ENCODE measurements around the gene KLHL25.
A peak's percentile ranks its signal among the peaks of the same experiment; 100 is the strongest.

The KLHL25 gene

DNA sequence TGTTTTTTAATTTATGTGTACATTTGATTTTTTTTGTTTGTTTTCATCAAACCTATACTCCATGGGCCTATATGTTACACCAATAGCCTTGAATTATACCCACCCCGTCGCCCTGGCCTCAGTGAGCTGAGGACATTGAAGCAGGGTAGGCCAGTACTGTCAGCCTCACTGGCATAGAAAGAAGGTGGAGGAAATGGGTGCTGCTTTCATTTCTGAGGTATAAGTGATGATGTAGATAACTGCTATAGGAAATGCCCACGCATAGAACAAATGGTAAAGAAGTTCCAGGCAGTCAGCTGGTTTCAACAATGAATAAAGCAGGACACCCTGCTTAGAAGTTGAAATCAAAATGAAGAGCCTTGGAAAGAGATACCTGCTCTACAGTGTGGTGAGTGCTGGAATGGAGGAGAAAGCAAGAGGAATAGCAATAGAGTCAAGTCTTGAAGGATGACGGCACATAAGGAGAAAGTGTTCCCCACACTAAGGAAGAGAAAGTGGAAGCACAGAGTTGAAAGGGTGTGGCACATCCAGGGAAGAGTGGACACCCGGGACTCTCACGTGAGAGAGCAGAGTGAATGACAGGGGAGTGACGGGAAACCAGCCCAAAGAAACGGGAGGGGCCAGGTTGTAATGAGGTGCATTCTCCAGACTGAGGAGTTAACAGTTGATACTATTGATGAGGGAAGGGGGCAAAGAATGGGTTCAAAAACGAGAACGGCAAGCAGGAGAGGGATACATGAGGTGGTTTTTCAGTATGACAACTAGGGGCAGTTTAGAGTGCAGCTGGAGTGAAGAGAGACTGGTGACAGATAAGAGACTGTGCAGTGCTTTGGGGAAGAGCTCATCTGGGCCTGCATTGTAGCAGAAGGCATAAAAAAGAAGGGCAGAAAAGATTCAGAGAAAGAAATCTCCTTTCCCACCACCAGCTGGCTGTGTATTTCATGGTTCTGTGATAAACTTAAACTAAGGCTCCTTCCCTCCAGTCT, 70.5 kb downstream of the KLHL25 start:
- Mint-ChIP-seq H3K4me3 (no peak overlapping the region), H3K4me1 (peaks cover 6 to 17% of the 10 kb centered on the region in 2 donors)

DNA sequence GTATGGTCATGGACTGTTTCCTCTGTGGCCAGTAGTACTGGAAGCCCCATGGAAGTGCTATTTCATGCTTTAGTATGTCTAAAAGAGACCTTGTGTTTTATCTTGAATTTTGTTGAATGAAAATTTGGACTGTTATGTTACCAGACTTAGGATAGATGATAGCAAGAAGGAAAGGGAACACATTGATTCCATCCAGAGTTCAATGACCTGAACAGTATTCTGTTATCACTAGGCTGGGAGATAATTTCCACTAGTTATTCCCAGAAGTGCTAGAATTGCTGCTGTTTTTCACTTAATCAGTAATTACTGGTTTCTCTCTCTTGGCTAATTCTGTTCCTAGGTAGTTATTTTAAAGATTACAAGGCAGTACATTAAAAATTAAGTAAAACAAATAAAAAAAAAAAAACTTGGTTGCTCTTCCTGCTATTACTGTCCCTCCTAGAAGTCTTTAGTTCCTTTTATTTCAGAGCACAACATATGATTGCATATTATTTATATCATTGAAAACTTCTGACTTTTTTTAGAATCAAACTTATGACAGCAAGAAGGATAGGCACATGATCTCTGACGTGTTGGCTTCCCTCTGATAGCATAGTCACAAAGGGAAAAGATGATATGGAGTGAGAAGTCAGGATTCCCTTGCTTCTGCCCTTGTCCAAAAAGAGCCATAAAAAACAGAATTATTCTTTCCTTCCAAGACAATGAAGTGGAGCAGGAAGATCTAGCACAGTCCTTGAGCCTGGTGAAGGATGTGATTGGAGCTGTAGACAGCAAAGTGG, 72.2 kb downstream of the KLHL25 start:
- Mint-ChIP-seq H3K4me3 (no peak overlapping the region), H3K4me1 (peaks cover 12 to 28% of the 10 kb centered on the region in 2 donors), H3K9me3 (no peaks in the 10 kb centered on the region), H3K36me3 (peaks cover 31 to 55% of the 10 kb centered on the region in 2 donors), H3K27me3 (no peaks in the 10 kb centered on the region), H3K27ac (no peak overlapping the region)
- no peak for ATAC-seq (replicated peaks)
- no peak for DNase-seq

More for the DNA sequence above, 70.5 kb downstream of the KLHL25 start:
- DNase-seq (no peak), ATAC-seq (replicated peaks) (no peak)
- Mint-ChIP-seq H3K27me3 (no peaks in the 10 kb centered on the region), H3K36me3 (peaks cover 27 to 49% of the 10 kb centered on the region in 2 donors), H3K27ac (peak overlapping the region; percentile 74), H3K9me3 (no peaks in the 10 kb centered on the region)

DNA sequence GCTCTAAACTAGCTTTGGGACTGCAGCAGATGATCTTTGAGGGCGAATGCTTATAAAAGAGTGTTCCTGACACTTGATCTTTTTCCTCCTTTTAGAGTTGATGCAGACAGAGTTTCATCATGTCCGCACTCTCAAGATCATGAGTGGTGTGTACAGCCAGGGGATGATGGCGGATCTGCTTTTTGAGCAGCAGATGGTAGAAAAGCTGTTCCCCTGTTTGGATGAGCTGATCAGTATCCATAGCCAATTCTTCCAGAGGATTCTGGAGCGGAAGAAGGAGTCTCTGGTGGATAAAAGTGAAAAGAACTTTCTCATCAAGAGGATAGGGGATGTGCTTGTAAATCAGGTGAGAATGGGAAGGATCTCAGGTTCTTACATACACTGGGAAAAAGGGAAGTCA, 75.7 kb downstream of the KLHL25 start:
- peak overlapping the region; percentile 83 for H3K27ac Mint-ChIP-seq
- H3K27me3 Mint-ChIP-seq, result no peaks in the 10 kb centered on the region
- peaks cover 43 to 56% of the 10 kb centered on the region in 2 donors for H3K36me3 Mint-ChIP-seq
- H3K9me3 Mint-ChIP-seq, result no peaks in the 10 kb centered on the region
- ATAC-seq (replicated peaks) (no peak), DNase-seq (no peak)
- H3K4me3 Mint-ChIP-seq, result no peak overlapping the region
- peaks cover 16 to 32% of the 10 kb centered on the region in 2 donors for H3K4me1 Mint-ChIP-seq

DNA sequence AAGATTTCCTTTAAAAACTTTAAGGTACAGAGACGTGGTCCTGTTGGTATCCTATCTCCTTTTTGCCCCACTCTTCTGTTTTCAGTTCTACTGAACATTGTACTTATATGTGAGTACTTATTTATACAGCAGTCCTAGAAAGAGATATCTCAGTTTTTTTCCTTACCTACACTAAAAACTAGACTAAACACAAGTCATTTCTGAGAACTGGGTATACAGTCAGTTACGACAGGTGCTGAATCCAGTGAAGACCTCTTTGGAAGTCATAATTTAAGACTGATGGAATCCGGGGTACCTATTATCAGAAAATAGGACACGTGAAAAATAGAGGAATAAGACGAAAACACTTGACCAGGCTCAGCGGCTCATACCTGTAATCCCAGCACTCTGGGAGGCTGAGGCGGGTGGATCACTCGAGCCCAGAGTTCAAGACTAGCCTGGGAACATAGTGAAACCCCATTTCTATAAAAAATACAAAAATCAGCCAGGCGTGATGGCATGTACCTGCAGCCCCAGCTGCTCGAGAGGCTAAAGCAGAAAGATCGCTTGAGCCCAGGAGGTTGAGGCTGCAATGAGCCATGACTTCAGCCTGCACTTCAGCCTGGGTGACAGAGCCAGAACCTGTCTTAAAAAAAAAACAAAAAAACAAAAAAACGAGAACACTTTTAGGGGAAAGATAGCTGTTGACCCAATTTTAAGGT, 76.3 kb downstream of the KLHL25 start:
- H3K4me3 Mint-ChIP-seq, result no peak overlapping the region
- H3K9me3 Mint-ChIP-seq, result no peaks in the 10 kb centered on the region
- H3K36me3 Mint-ChIP-seq, result peaks cover 46 to 60% of the 10 kb centered on the region in 2 donors
- no peaks in the 10 kb centered on the region for H3K27me3 Mint-ChIP-seq
- ATAC-seq (replicated peaks) (peak; percentile 23 to 38), DNase-seq (no peak)
- H3K27ac Mint-ChIP-seq, result peak overlapping the region; percentile 83
- peaks cover 19 to 32% of the 10 kb centered on the region in 2 donors for H3K4me1 Mint-ChIP-seq

DNA sequence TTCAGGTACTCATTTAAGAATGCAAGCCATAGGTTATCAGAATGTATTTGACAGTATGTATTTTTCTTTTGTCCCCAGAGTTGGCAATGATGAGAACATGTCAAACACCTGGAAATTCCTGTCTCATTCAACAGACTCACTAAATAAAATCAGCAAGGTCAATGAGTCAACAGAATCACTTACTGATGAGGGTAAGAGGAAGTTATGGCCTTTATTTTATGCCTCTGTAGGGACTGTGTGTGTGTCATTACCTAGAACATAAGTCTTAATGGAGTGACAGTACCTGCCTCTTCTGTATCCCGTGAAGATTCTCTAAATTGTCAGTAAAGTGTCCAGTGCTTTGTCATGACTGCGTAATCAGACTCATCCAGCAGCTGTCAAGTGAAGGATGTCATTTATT, 77.5 kb downstream of the KLHL25 start:
- Mint-ChIP-seq H3K4me1 (peaks cover 22 to 32% of the 10 kb centered on the region in 2 donors), H3K36me3 (peaks cover 47 to 63% of the 10 kb centered on the region in 2 donors), H3K4me3 (no peak overlapping the region), H3K27ac (peak overlapping the region; percentile 85), H3K27me3 (no peaks in the 10 kb centered on the region), H3K9me3 (no peaks in the 10 kb centered on the region)
- DNase-seq (no peak), ATAC-seq (replicated peaks) (no peak)

DNA sequence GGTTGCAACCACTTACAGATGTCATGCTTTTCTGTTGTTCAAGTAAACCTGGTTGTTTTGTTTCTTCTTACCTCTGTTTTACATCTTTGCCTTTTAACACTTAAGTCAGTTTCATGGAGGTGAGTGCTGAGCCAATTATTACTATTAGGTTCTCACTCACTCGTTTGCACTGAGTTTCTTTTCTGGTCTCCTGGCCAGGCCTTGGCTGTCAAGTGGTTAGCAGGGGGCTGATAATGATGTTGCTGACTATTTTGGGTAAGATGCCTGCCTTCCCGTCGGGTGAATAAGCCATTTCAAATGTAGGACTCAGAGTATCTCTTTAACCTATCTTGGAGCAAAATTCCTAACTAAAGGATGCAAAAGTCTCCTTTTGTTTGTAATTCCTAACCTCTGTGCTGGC, 78.5 kb downstream of the KLHL25 start:
- no peak for DNase-seq
- H3K36me3 Mint-ChIP-seq, result peaks cover 55 to 71% of the 10 kb centered on the region in 2 donors
- no peaks in the 10 kb centered on the region for H3K9me3 Mint-ChIP-seq
- ATAC-seq (replicated peaks), result no peak
- no peak overlapping the region for H3K4me3 Mint-ChIP-seq
- peak overlapping the region; percentile 80 for H3K27ac Mint-ChIP-seq
- no peaks in the 10 kb centered on the region for H3K27me3 Mint-ChIP-seq
- H3K4me1 Mint-ChIP-seq, result peaks cover 22 to 36% of the 10 kb centered on the region in 2 donors

DNA sequence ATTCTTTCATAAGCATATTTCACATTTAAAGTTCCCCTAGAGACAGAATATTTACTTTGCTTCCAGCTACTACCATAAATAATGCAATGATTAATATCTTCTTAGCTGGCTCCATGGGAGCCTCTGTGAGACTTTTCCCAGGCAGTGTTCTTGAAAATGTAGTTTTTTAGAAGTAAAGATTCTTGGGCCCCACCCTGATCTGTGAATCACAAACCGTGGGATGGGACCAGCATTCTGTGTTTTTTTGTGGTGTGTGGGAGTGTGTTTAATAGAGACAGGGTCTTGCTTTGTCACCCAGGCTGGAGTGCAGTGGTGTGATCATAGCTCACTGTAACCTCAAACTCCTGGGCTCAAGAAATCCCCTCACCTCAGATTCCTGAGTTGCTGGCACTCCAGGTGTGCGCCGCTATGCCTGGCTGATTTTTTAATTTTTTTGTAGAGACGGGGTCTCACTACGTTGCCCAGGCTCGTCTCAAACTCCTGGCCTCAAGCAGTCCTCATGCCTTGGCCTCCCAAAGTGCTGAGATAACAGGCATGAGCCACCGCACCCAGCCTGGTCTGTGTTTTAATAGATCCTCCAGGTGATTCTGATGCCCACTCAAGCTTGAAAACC, 83.0 kb downstream of the KLHL25 start:
- Mint-ChIP-seq H3K27ac (peak overlapping the region; percentile 65), H3K9me3 (no peaks in the 10 kb centered on the region), H3K4me3 (no peak overlapping the region), H3K27me3 (no peaks in the 10 kb centered on the region), H3K36me3 (peaks cover 38 to 63% of the 10 kb centered on the region in 2 donors), H3K4me1 (peaks cover 32 to 41% of the 10 kb centered on the region in 2 donors)
- ATAC-seq (replicated peaks) (no peak), DNase-seq (no peak)

DNA sequence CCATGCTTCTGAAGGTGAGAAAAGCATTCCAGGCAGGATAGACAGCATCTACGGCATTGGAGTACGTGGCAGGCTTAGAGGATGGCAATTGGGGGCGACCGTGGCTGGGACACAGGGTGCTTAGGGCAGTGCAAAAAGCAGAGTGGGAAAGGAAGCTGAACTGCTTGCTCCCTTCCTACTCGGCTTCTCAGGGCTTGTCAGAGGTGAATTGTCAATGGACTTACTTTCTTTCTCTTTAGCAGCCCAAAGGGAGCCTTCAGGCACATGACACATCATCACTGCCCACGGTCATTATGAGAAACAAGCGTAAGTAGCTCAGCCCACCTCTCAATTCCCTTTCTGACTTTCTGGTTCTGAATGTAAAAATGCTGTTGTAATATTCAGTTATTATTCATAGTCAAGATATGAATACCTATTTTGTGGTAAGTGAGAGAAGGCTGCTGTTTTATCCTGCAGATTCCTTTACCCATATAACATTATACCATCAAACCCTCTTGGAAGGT, 84.3 kb downstream of the KLHL25 start:
- H3K36me3 Mint-ChIP-seq, result peaks cover 33 to 62% of the 10 kb centered on the region in 2 donors
- peak overlapping the region; percentile 86 for H3K27ac Mint-ChIP-seq
- peak overlapping the region in 1 of 2 donors; percentile 14 for H3K4me3 Mint-ChIP-seq
- H3K27me3 Mint-ChIP-seq, result no peaks in the 10 kb centered on the region
- DNase-seq, result no peak
- ATAC-seq (replicated peaks), result peak; percentile 67
- H3K4me1 Mint-ChIP-seq, result peaks cover 35 to 48% of the 10 kb centered on the region in 2 donors
- no peaks in the 10 kb centered on the region for H3K9me3 Mint-ChIP-seq

Measured in stimulated activated naive B cell treated with anti-CD40 and anti-IgM and Interleukin-4, amounts not matched to agents 10 μg/mL and 1 μg/mL and 100 μg/mL, for 72 hours (primary cell).